PC-9 (cell line): Measurements from ENCODE around the gene CASQ2. TPM values are rescaled to one million over a fixed set of nuclear protein-coding genes. Genes with fewer than 3 reads are reported as not detected.

Source experiments
- BruUV-seq: library from RNA; stranded (reverse); fragments of 400-500 nt; replicated peaks from 2 replicates; lab custom pipeline; 2021; lab: Mats Ljungman, UMichigan
- CTCF ChIA-PET: fragments of 300-600 bp; sonication (Branson Sonifier 250); formaldehyde crosslinking; loops from one replicate; lab custom pipeline; 2022; ENCODE audit warnings: antibody characterized with exemption; lab: Charles Lee
- POLR2A ChIA-PET: fragments of 300-600 bp; sonication (Branson Sonifier 250); formaldehyde crosslinking; loops from one replicate; lab custom pipeline; 2022; ENCODE audit warnings: antibody characterized with exemption; ENCODE audit not compliant: unreplicated experiment; lab: Charles Lee
- DNase-seq, 2 experiments: peaks; one replicate each; pipeline versions ENCODE4 v3.0.0 to v3.0.0-alpha.2; 2015 to 2022; ENCODE audit warnings: mixed read lengths in 1 of 2
- H2AFZ ChIP-seq: fragments of 200-600 bp; sonication (generic); 2 replicates; pipeline ENCODE4 v1.8.1; 2017; ENCODE audit warnings: antibody characterized with exemption
- H3F3A ChIP-seq: fragments of 200-600 bp; sonication (generic); 2 replicates; pipeline ENCODE4 v1.8.1; 2017; ENCODE audit warnings: antibody characterized with exemption, mild to moderate bottlenecking, low read depth; ENCODE audit not compliant: insufficient read depth
- H3K27ac ChIP-seq: fragments of 200-600 bp; sonication (generic); 2 replicates; pipeline ENCODE4 v1.6.1; 2016; ENCODE audit warnings: mixed run types
- H3K27me3 ChIP-seq: fragments of 200-600 bp; sonication (generic); 2 replicates; pipeline ENCODE4 v1.6.1; 2016; ENCODE audit warnings: low read depth, mixed run types; ENCODE audit not compliant: insufficient read depth
- H3K36me3 ChIP-seq: fragments of 200-600 bp; sonication (generic); 2 replicates; pipeline ENCODE4 v1.6.1; 2016; ENCODE audit warnings: low read depth, mixed run types
- H3K4me1 ChIP-seq: fragments of 200-600 bp; sonication (generic); replicated peaks from 2 replicates; pipeline ENCODE4 v1.6.1; 2016; ENCODE audit warnings: mixed run types; ENCODE audit not compliant: insufficient read depth
- H3K4me2 ChIP-seq: fragments of 200-600 bp; sonication (generic); 2 replicates; pipeline ENCODE4 v1.6.1; 2017; ENCODE audit warnings: mixed run types
- H3K4me3 ChIP-seq: fragments of 200-600 bp; sonication (generic); 2 replicates; pipeline ENCODE4 v1.6.1; 2016; ENCODE audit warnings: mixed run types
- H3K79me2 ChIP-seq: fragments of 200-600 bp; sonication (generic); 2 replicates; pipeline ENCODE4 v1.6.1; 2017; ENCODE audit warnings: low read depth, mixed run types
- H3K9me2 ChIP-seq: fragments of 200-600 bp; sonication (generic); 2 replicates; pipeline ENCODE4 v1.8.1; 2017; ENCODE audit warnings: mild to moderate bottlenecking; ENCODE audit not compliant: insufficient read depth
- H3K9me3 ChIP-seq: fragments of 200-600 bp; sonication (generic); 2 replicates; pipeline ENCODE4 v1.8.1; 2016; ENCODE audit warnings: low read depth; ENCODE audit not compliant: insufficient read depth
- H4K20me1 ChIP-seq: fragments of 200-600 bp; sonication (generic); 2 replicates; pipeline ENCODE4 v1.8.1; 2017; ENCODE audit not compliant: insufficient read depth
- EZH2 ChIP-seq: fragments of 200-600 bp; sonication (generic); IDR thresholded peaks from 2 replicates; pipeline ENCODE4 v1.8.0; 2017; ENCODE audit warnings: antibody characterized with exemption, low read depth
- intact Hi-C: fragments of 100-400 bp; cut with micrococcal nuclease; formaldehyde crosslinking; loops from one replicate; pipeline ENCODE4 v1.10.0; 2022; ENCODE audit not compliant: unreplicated experiment
- total RNA-seq: library from RNA; stranded (reverse); gene quantifications from 2 replicates; pipeline ENCODE4 v1.2.3, GENCODE V29; 2021
- TF ChIP-seq, protein P1 (sequence below): fragments of 200-600 bp; sonication (generic); conservative IDR thresholded peaks from 2 replicates; pipeline ENCODE4 v1.6.1; 2017; ENCODE audit warnings: mixed run types, antibody characterized with exemption, mild to moderate bottlenecking, moderate library complexity

CASQ2 gene
- total RNA-seq, 1 experiment from 2014 or later: not detected

DNA sequence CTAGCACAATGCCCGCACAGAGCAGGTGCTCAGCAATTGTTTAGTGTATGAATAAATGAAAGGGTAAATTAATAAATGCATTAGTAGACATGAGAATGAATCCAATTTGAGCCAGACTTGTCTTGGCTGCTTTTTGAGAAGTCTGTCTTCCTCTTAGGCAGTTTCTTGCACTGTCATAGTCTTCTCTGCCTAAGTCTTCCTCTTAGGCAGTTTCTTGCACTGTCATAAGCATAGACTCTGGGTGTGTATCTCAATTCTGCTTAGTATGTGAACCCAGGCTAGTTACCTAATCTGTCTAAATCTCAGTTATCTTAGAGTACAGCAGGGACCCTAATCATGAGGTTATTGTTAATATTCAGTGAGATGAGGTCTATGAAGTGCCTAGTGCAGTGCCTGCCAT lies 45.2 kb upstream of the CASQ2 start:
- no peak overlapping the region for H3K27ac ChIP-seq
- BruUV-seq: no TSS peak
- no peaks in the 10 kb centered on the region for H3F3A ChIP-seq
- H3K4me2 ChIP-seq: no peak overlapping the region
- H3K27me3 ChIP-seq: no peaks in the 10 kb centered on the region
- no peak for DNase-seq
- intact Hi-C loops: no loop called here
- ChIA-PET CTCF (no interaction called here), POLR2A (no interaction called here)
- H3K4me3 ChIP-seq: no peak overlapping the region
- no peaks in the 10 kb centered on the region for H3K36me3 ChIP-seq
- no peaks in the 10 kb centered on the region for H3K9me3 ChIP-seq
- H4K20me1 ChIP-seq: no peaks in the 10 kb centered on the region
- TF ChIP-seq EZH2: no peak
- TF ChIP-seq, protein P1, sequence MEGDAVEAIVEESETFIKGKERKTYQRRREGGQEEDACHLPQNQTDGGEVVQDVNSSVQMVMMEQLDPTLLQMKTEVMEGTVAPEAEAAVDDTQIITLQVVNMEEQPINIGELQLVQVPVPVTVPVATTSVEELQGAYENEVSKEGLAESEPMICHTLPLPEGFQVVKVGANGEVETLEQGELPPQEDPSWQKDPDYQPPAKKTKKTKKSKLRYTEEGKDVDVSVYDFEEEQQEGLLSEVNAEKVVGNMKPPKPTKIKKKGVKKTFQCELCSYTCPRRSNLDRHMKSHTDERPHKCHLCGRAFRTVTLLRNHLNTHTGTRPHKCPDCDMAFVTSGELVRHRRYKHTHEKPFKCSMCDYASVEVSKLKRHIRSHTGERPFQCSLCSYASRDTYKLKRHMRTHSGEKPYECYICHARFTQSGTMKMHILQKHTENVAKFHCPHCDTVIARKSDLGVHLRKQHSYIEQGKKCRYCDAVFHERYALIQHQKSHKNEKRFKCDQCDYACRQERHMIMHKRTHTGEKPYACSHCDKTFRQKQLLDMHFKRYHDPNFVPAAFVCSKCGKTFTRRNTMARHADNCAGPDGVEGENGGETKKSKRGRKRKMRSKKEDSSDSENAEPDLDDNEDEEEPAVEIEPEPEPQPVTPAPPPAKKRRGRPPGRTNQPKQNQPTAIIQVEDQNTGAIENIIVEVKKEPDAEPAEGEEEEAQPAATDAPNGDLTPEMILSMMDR: no peak
- H3K79me2 ChIP-seq: no peaks in the 10 kb centered on the region
- H2AFZ ChIP-seq: no peak overlapping the region
- H3K4me1 ChIP-seq: no peaks in the 10 kb centered on the region
- H3K9me2 ChIP-seq: no peaks in the 10 kb centered on the region

DNA sequence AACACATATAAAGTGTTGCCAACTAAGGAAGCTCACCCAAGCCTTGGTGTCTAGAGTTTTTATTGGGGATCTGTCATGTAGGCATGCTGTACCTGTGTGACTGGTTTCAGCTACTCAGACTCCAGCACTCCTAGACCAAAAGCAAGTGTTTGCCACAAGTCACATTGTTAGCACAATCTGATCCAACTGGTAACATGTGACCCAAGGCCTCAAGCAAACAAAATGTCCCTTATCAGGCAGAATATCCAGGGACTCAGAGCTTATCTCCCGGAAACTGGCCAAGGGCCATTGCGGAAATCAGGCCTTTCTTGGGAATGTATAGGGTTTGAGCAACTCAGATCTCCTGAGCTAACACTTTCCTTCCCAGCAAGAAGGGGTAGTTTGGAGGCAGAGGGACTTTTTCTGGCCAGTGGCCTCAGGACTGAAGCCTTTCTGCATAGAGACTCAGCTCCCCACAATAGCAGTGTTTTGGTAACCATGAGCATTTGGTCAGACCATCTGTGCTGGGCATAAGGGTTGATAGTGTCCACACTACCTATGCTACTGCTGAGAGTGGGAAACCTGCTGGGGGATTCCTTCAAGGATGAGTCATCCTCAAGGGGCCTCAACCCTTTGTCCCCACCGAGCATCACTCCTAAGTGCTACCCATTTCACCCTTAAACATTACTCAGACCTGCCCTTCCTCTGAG lies 42.8 kb upstream of the CASQ2 start:
- ChIA-PET CTCF (interaction anchor here (0.8 kb wide), 1 partner anchor 209 kb away, joined by 4 read pairs; no protein-coding TSS in a partner anchor), POLR2A (no interaction called here)
- no peaks in the 10 kb centered on the region for H3F3A ChIP-seq
- H3K27ac ChIP-seq: no peak overlapping the region
- TF ChIP-seq, protein P1: no peak
- no peak for TF ChIP-seq EZH2
- no peaks in the 10 kb centered on the region for H3K4me1 ChIP-seq
- H3K79me2 ChIP-seq: no peaks in the 10 kb centered on the region
- no peaks in the 10 kb centered on the region for H3K9me2 ChIP-seq
- no peak overlapping the region for H2AFZ ChIP-seq
- no peaks in the 10 kb centered on the region for H3K27me3 ChIP-seq
- intact Hi-C loops: no loop called here
- DNase-seq: peak in 1 of 2 experiments; percentile 75
- no peak overlapping the region for H3K4me3 ChIP-seq
- H4K20me1 ChIP-seq: no peaks in the 10 kb centered on the region
- no peaks in the 10 kb centered on the region for H3K36me3 ChIP-seq
- no peaks in the 10 kb centered on the region for H3K9me3 ChIP-seq
- H3K4me2 ChIP-seq: no peak overlapping the region
- no TSS peak for BruUV-seq

DNA sequence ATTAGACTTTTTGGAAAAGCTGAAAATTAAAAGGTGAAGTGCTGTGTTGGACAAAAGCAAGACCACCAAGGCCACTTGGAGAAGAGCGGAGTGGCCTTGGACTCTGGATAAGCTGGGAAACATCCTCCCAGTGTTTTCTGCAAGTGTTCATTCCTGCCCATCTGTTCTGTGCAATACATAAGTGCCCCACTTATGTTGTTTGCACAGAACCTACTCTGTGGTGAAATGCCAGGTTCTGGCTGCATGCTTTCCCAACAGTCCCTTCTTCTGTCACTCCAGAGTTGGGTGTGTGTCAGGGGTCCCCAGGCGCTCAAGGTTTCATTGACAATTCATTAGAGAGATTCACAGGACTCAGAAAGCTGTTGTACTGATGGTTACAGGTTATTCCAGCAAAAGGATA lies 42.1 kb upstream of the CASQ2 start:
- ChIA-PET CTCF (no interaction called here), POLR2A (no interaction called here)
- Histone ChIP-seq H3F3A (no peaks in the 10 kb centered on the region), H3K9me2 (no peaks in the 10 kb centered on the region), H3K4me3 (no peak overlapping the region), H2AFZ (no peak overlapping the region), H3K36me3 (no peaks in the 10 kb centered on the region), H3K9me3 (no peaks in the 10 kb centered on the region), H3K4me1 (no peaks in the 10 kb centered on the region), H4K20me1 (no peaks in the 10 kb centered on the region), H3K27ac (no peak overlapping the region), H3K79me2 (no peaks in the 10 kb centered on the region), H3K27me3 (no peaks in the 10 kb centered on the region), H3K4me2 (no peak overlapping the region)
- no peak for DNase-seq
- intact Hi-C loops: no loop called here
- TF ChIP-seq, protein P1: no peak
- no peak for TF ChIP-seq EZH2
- no TSS peak for BruUV-seq
